Parathyroid adenoma (tissue), 2 donors: Measurements from ENCODE around the gene ADPGK.

ENCODE experiments used
- H2AFZ ChIP-seq: fragments of 300-600 bp; sonication (generic); one replicate; pipeline ENCODE4 v1.7.0; 2017; ENCODE audit warnings: antibody characterized with exemption, mild to moderate bottlenecking
- H3K27ac ChIP-seq: fragments of 300-600 bp; sonication (generic); one replicate; pipeline ENCODE4 v1.7.0; 2017
- H3K27me3 ChIP-seq: fragments of 300-600 bp; sonication (generic); one replicate; pipeline ENCODE4 v1.7.0; 2017; ENCODE audit warnings: low read length; ENCODE audit not compliant: control insufficient read depth, insufficient read depth
- H3K36me3 ChIP-seq: fragments of 300-600 bp; sonication (generic); one replicate; pipeline ENCODE4 v1.7.0; 2017; ENCODE audit warnings: low read length; ENCODE audit not compliant: control insufficient read depth, insufficient read depth
- H3K4me1 ChIP-seq: fragments of 300-600 bp; sonication (generic); one replicate; pipeline ENCODE4 v1.7.0; 2017; ENCODE audit warnings: control low read depth
- H3K4me2 ChIP-seq: fragments of 300-600 bp; sonication (generic); one replicate; pipeline ENCODE4 v1.7.0; 2017; ENCODE audit warnings: low read length
- H3K4me3 ChIP-seq: fragments of 300-600 bp; sonication (generic); one replicate; pipeline ENCODE4 v1.7.0; 2017; ENCODE audit warnings: low read depth, low read length
- H3K79me2 ChIP-seq: fragments of 300-600 bp; sonication (generic); one replicate; pipeline ENCODE4 v1.7.0; 2017; ENCODE audit warnings: control low read depth
- H3K9ac ChIP-seq: fragments of 300-600 bp; sonication (generic); one replicate; pipeline ENCODE4 v1.7.0; 2017; ENCODE audit warnings: mild to moderate bottlenecking
- H3K9me3 ChIP-seq: fragments of 300-600 bp; sonication (generic); one replicate; pipeline ENCODE4 v1.7.0; 2017; ENCODE audit warnings: low read length; ENCODE audit not compliant: control insufficient read depth
- TF ChIP-seq, protein P1 (sequence below): fragments of 300-600 bp; sonication (generic); IDR thresholded peaks from one replicate; pipeline ENCODE4 v1.7.0; 2017; ENCODE audit warnings: antibody characterized with exemption, mild to moderate bottlenecking
- donor health status: primary hyperparathyroidism.

ADPGK gene

DNA sequence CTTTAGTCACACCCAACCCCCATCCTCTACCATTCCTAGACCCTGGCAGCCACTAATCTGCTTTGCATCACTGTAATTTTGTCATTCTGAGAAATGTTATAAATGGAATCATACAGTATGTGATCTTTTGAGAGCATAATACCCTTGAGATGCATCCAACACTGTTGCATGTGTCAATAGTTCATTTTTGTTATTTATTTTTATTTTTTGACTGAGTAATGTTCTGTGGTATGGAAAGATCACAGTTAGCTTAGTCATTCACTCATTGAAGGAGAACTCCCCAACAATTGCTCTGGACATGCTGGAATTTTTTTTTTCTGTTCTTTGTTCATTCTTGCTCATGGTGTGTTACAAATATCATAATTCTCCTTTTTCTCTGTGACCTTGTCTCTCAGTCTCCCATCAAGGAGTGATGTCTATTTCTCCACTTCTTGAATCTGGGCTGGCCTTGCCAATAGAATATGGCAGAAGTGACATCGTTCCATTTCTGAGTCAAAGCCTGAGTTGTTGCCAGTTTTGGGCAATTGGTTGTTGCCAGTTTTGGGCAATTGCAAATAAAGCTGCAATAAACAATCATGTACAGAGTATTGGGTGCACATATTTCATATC, 6.8 kb upstream of the ADPGK start:
- no peak overlapping the region for H3K9ac ChIP-seq
- no peaks in the 10 kb centered on the region for H3K4me1 ChIP-seq
- no peak overlapping the region for H3K27ac ChIP-seq
- TF ChIP-seq, protein P1, sequence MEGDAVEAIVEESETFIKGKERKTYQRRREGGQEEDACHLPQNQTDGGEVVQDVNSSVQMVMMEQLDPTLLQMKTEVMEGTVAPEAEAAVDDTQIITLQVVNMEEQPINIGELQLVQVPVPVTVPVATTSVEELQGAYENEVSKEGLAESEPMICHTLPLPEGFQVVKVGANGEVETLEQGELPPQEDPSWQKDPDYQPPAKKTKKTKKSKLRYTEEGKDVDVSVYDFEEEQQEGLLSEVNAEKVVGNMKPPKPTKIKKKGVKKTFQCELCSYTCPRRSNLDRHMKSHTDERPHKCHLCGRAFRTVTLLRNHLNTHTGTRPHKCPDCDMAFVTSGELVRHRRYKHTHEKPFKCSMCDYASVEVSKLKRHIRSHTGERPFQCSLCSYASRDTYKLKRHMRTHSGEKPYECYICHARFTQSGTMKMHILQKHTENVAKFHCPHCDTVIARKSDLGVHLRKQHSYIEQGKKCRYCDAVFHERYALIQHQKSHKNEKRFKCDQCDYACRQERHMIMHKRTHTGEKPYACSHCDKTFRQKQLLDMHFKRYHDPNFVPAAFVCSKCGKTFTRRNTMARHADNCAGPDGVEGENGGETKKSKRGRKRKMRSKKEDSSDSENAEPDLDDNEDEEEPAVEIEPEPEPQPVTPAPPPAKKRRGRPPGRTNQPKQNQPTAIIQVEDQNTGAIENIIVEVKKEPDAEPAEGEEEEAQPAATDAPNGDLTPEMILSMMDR = no peak
- H3K36me3 ChIP-seq = no peaks in the 10 kb centered on the region
- no peaks in the 10 kb centered on the region for H3K79me2 ChIP-seq
- H3K27me3 ChIP-seq = no peaks in the 10 kb centered on the region
- no peaks in the 10 kb centered on the region for H3K9me3 ChIP-seq
- no peak overlapping the region for H3K4me3 ChIP-seq
- no peak overlapping the region for H3K4me2 ChIP-seq
- no peak overlapping the region for H2AFZ ChIP-seq

GRCh38 chr15:72787526-72787925, 4.0 kb upstream of the ADPGK start:
- no peaks in the 10 kb centered on the region for H3K9me3 ChIP-seq
- no peak overlapping the region for H3K4me3 ChIP-seq
- no peaks in the 10 kb centered on the region for H3K27me3 ChIP-seq
- no peak overlapping the region for H3K9ac ChIP-seq
- H3K36me3 ChIP-seq = no peaks in the 10 kb centered on the region
- H3K27ac ChIP-seq = no peak overlapping the region
- peaks cover 8% of the 10 kb centered on the region for H3K79me2 ChIP-seq
- no peak overlapping the region for H3K4me2 ChIP-seq
- H2AFZ ChIP-seq = no peak overlapping the region
- TF ChIP-seq, protein P1 = no peak
- no peaks in the 10 kb centered on the region for H3K4me1 ChIP-seq

GRCh38 chr15:72786676-72787345, 3.3 kb upstream of the ADPGK start:
- no peaks in the 10 kb centered on the region for H3K4me1 ChIP-seq
- no peak overlapping the region for H3K4me3 ChIP-seq
- H3K27ac ChIP-seq = no peak overlapping the region
- no peak overlapping the region for H3K9ac ChIP-seq
- H3K79me2 ChIP-seq = peaks cover 8% of the 10 kb centered on the region
- H3K27me3 ChIP-seq = no peaks in the 10 kb centered on the region
- TF ChIP-seq, protein P1 = no peak
- H3K36me3 ChIP-seq = no peaks in the 10 kb centered on the region
- no peak overlapping the region for H3K4me2 ChIP-seq
- no peaks in the 10 kb centered on the region for H3K9me3 ChIP-seq
- H2AFZ ChIP-seq = no peak overlapping the region

GRCh38 chr15:72786242-72786641, 2.7 kb upstream of the ADPGK start:
- peaks cover 10% of the 10 kb centered on the region for H3K79me2 ChIP-seq
- H2AFZ ChIP-seq = no peak overlapping the region
- H3K27ac ChIP-seq = no peak overlapping the region
- no peaks in the 10 kb centered on the region for H3K4me1 ChIP-seq
- no peaks in the 10 kb centered on the region for H3K27me3 ChIP-seq
- H3K36me3 ChIP-seq = no peaks in the 10 kb centered on the region
- H3K9me3 ChIP-seq = no peaks in the 10 kb centered on the region
- H3K9ac ChIP-seq = no peak overlapping the region
- no peak overlapping the region for H3K4me3 ChIP-seq
- TF ChIP-seq, protein P1 = no peak
- H3K4me2 ChIP-seq = no peak overlapping the region

DNA sequence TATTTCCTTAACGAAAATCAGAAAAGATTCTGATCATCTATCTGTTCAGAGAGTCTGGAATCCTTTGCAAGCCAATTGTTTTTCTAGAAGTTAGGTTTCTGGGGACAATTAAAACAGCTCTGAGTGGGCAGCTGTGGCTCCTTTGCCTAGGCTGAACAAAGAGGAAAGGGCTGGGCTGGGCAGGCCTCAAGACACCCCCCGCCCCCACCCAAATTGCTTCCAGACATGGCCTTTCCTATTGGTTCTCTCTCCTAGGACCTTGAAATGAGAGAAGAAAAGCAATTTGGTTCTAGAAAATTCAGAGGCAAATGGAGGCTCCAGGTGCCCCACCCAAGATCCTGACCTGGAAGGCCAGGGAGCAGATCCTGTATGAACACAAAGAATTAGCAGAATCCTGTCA, 2.3 kb upstream of the ADPGK start:
- no peaks in the 10 kb centered on the region for H3K27me3 ChIP-seq
- H3K9ac ChIP-seq = no peak overlapping the region
- TF ChIP-seq, protein P1 = no peak
- no peaks in the 10 kb centered on the region for H3K36me3 ChIP-seq
- no peak overlapping the region for H3K4me2 ChIP-seq
- no peaks in the 10 kb centered on the region for H3K9me3 ChIP-seq
- no peak overlapping the region for H2AFZ ChIP-seq
- no peak overlapping the region for H3K27ac ChIP-seq
- H3K4me1 ChIP-seq = no peaks in the 10 kb centered on the region
- peaks cover 10% of the 10 kb centered on the region for H3K79me2 ChIP-seq
- H3K4me3 ChIP-seq = no peak overlapping the region
